HEK293 (cell line): ENCODE data around the gene XPO5.

Experiments used
- GLI2 ChIP-seq: fragments of 450-650 bp; formaldehyde crosslinking; IDR thresholded peaks from 2 replicates; pipeline ENCODE4; 2017; ENCODE audit warnings: missing biosample characterization, missing genetic modification characterization, low read depth, borderline replicate concordance
- GLI4 ChIP-seq: fragments of 450-650 bp; formaldehyde crosslinking; IDR thresholded peaks from 2 replicates; pipeline ENCODE4 v1.5.1; 2016; ENCODE audit warnings: missing biosample characterization, missing genetic modification characterization
- HOXC10 ChIP-seq: sonication (generic); formaldehyde crosslinking; IDR thresholded peaks from 2 replicates; pipeline ENCODE4 v1.8.1; 2023; ENCODE audit warnings: mild to moderate bottlenecking, missing genetic modification reagents
- RBAK ChIP-seq: fragments of 450-650 bp; formaldehyde crosslinking; IDR thresholded peaks from 2 replicates; pipeline ENCODE4 v1.5.1; 2016; ENCODE audit warnings: missing biosample characterization, missing genetic modification characterization
- SALL2 ChIP-seq: fragments of 450-650 bp; formaldehyde crosslinking; IDR thresholded peaks from 2 replicates; pipeline ENCODE4 v1.5.0; 2017; ENCODE audit warnings: missing biosample characterization, mild to moderate bottlenecking, missing genetic modification characterization, borderline replicate concordance
- SCRT2 ChIP-seq: fragments of 450-650 bp; formaldehyde crosslinking; IDR thresholded peaks from 2 replicates; pipeline ENCODE4 v1.5.1; 2016; ENCODE audit warnings: missing biosample characterization, missing genetic modification characterization
- TCF7L2 ChIP-seq: IDR thresholded peaks from 2 replicates; pipeline ENCODE4 v1.6.1; 2011; ENCODE audit warnings: low read depth, mild to moderate bottlenecking, inconsistent platforms, low read length, moderate library complexity, borderline replicate concordance
- TRIM28 ChIP-seq: IDR thresholded peaks from 2 replicates; pipeline ENCODE4 v1.6.1; 2011; ENCODE audit warnings: low read length, control low read depth, borderline replicate concordance
- ZNF202 ChIP-seq: fragments of 450-650 bp; formaldehyde crosslinking; IDR thresholded peaks from 2 replicates; pipeline ENCODE4 v1.5.1; 2016; ENCODE audit warnings: missing biosample characterization, missing genetic modification characterization, borderline replicate concordance
- ZNF239 ChIP-seq: fragments of 450-650 bp; formaldehyde crosslinking; IDR thresholded peaks from 2 replicates; pipeline ENCODE4 v1.5.1; 2016; ENCODE audit warnings: missing biosample characterization, missing genetic modification characterization
- ZNF266 ChIP-seq: fragments of 450-650 bp; formaldehyde crosslinking; IDR thresholded peaks from 2 replicates; pipeline ENCODE4 v1.5.1; 2016; ENCODE audit warnings: missing biosample characterization, missing genetic modification characterization, low read depth
- ZNF366 ChIP-seq: fragments of 450-650 bp; formaldehyde crosslinking; conservative IDR thresholded peaks from 2 replicates; pipeline ENCODE4 v1.5.1; 2016; ENCODE audit warnings: missing biosample characterization, missing genetic modification characterization
- ZNF391 ChIP-seq: fragments of 450-650 bp; formaldehyde crosslinking; IDR thresholded peaks from 2 replicates; pipeline ENCODE4 v1.5.1; 2016; ENCODE audit warnings: low read depth, missing biosample characterization, missing genetic modification characterization, borderline replicate concordance
- ZNF501 ChIP-seq: fragments of 450-650 bp; formaldehyde crosslinking; IDR thresholded peaks from 2 replicates; pipeline ENCODE4 v1.5.1; 2016; ENCODE audit warnings: missing biosample characterization, missing genetic modification characterization
- ZNF544 ChIP-seq: fragments of 450-650 bp; formaldehyde crosslinking; IDR thresholded peaks from 2 replicates; pipeline ENCODE4 v1.5.0; 2017; ENCODE audit warnings: missing biosample characterization, missing genetic modification characterization
- ZNF549 ChIP-seq: fragments of 450-650 bp; IDR thresholded peaks from 2 replicates; pipeline ENCODE4 v1.5.1; 2018; ENCODE audit warnings: missing biosample characterization, missing genetic modification characterization, mild to moderate bottlenecking, inconsistent platforms, moderate library complexity
- ZNF555 ChIP-seq: fragments of 450-650 bp; formaldehyde crosslinking; conservative IDR thresholded peaks from 2 replicates; pipeline ENCODE4 v1.5.1; 2017; ENCODE audit warnings: missing biosample characterization, mild to moderate bottlenecking, missing genetic modification characterization, inconsistent platforms
- ZNF571 ChIP-seq: fragments of 450-650 bp; formaldehyde crosslinking; IDR thresholded peaks from 2 replicates; pipeline ENCODE4 v1.5.0; 2017; ENCODE audit warnings: missing biosample characterization, missing genetic modification characterization
- ZNF596 ChIP-seq: fragments of 450-650 bp; IDR thresholded peaks from 2 replicates; pipeline ENCODE4 v1.5.0; 2018; ENCODE audit warnings: missing biosample characterization, mild to moderate bottlenecking, missing genetic modification characterization, moderate library complexity
- ZNF624 ChIP-seq: fragments of 450-650 bp; formaldehyde crosslinking; IDR thresholded peaks from 2 replicates; pipeline ENCODE4 v1.5.1; 2017; ENCODE audit warnings: missing biosample characterization, missing genetic modification characterization
- ZNF626 ChIP-seq: fragments of 450-650 bp; sonication (Bioruptor Pico); formaldehyde crosslinking; IDR thresholded peaks from 2 replicates; pipeline ENCODE4 v1.5.1; 2018; ENCODE audit warnings: missing biosample characterization, missing genetic modification characterization, inconsistent platforms
- ZNF677 ChIP-seq: fragments of 450-650 bp; IDR thresholded peaks from 2 replicates; pipeline ENCODE4 v1.5.0; 2018; ENCODE audit warnings: missing biosample characterization, mild to moderate bottlenecking, missing genetic modification characterization, moderate library complexity
- ZNF707 ChIP-seq: fragments of 450-650 bp; formaldehyde crosslinking; IDR thresholded peaks from 2 replicates; pipeline ENCODE4 v1.5.1; 2016; ENCODE audit warnings: missing biosample characterization, missing genetic modification characterization
- ZNF768 ChIP-seq: fragments of 450-650 bp; formaldehyde crosslinking; IDR thresholded peaks from 2 replicates; pipeline ENCODE4 v1.5.1; 2018; ENCODE audit warnings: missing biosample characterization, mild to moderate bottlenecking, missing genetic modification characterization
- ZNF776 ChIP-seq: fragments of 450-650 bp; formaldehyde crosslinking; IDR thresholded peaks from 2 replicates; pipeline ENCODE4 v1.5.0; 2017; ENCODE audit warnings: missing biosample characterization, missing genetic modification characterization, borderline replicate concordance
- ZXDB ChIP-seq: fragments of 450-650 bp; formaldehyde crosslinking; IDR thresholded peaks from 2 replicates; pipeline ENCODE4 v1.5.1; 2016; ENCODE audit warnings: missing biosample characterization, missing genetic modification characterization
- TF ChIP-seq, protein P1 (sequence below): fragments of 450-650 bp; formaldehyde crosslinking; IDR thresholded peaks from 2 replicates; pipeline ENCODE4 v1.5.1; 2016; ENCODE audit warnings: missing biosample characterization, missing genetic modification characterization
- TF ChIP-seq, protein P2 (sequence below): fragments of 450-650 bp; formaldehyde crosslinking; IDR thresholded peaks from 2 replicates; pipeline ENCODE4 v1.5.1; 2017; ENCODE audit warnings: missing biosample characterization, missing genetic modification characterization
- TF ChIP-seq, protein P3 (sequence below): IDR thresholded peaks from 2 replicates; pipeline ENCODE4 v1.6.1; 2011; ENCODE audit warnings: mild to moderate bottlenecking, low read depth, low read length, borderline replicate concordance
- TF ChIP-seq, protein P4 (sequence below): fragments of 450-650 bp; formaldehyde crosslinking; conservative IDR thresholded peaks from 2 replicates; pipeline ENCODE4 v1.5.1; 2016; ENCODE audit warnings: low read depth, missing biosample characterization, missing genetic modification characterization
- TF ChIP-seq, protein P5 (sequence below): fragments of 450-650 bp; formaldehyde crosslinking; IDR thresholded peaks from 2 replicates; pipeline ENCODE4 v1.5.1; 2016; ENCODE audit warnings: missing biosample characterization, missing genetic modification characterization, borderline replicate concordance

XPO5 gene

DNA sequence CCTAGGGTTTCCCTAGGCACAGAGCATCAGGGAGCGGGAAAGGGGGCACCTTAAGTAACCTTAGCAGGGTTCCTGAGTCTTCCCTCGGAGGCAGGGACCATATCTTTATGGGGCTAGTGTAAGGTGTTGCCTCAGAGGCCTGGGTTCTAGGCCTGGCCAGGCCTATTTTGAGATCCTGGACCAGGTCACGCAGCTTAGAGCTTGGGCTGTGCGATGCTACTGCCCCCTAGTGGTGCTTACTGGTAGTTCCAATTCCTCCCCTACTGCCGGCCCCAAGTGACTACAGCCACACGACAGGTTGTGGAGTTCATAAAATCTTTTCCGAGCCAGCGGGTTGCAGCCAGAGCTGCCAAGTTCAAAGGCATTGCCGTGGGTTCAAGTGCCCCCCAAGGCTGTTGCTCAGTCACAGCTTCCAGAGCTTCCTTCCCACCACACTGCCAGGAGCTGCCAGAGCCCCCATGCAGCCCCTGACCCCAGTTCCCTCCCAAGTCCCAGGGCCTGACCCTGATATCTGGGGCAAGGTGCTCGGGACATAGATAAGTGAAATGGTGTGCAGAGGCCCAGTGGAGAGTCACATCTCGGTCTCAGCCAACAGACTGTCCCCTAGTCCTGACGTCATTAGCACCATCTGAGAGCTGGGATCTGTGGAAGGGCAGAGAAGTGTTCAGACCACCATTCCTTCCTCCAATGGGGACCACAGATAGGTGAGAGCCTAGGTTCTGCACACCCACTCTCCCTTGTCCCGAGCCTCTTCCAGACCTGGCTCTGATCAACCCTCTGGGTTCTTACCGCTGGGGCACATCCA lies 69.0 kb downstream of the XPO5 start (continued):
- TF ChIP-seq ZNF626 (no peak), ZNF776 (tag by site-specific recombination) (no peak), ZNF596 (tag by site-specific recombination) (no peak), ZNF544 (tag by site-specific recombination) (no peak), SALL2 (tag by site-specific recombination) (no peak), ZNF202 (tag by site-specific recombination) (no peak), HOXC10 (no peak), RBAK (no peak), ZNF366 (tag by site-specific recombination) (no peak), ZNF549 (tag by site-specific recombination) (no peak), ZNF768 (tag by site-specific recombination) (no peak), ZNF707 (tag by site-specific recombination) (no peak), ZNF391 (tag by site-specific recombination) (no peak; the same call in 1 of the 2 replicates), ZNF266 (tag by site-specific recombination) (no peak), ZNF239 (tag by site-specific recombination) (no peak), GLI2 (tag by site-specific recombination) (no peak), GLI4 (tag by site-specific recombination) (no peak), SCRT2 (tag by site-specific recombination) (peak; percentile 39; the same call in 1 of the 2 replicates), ZNF571 (tag by site-specific recombination) (no peak), ZNF555 (tag by site-specific recombination) (no peak), ZNF501 (tag by site-specific recombination) (peak; percentile 49; the same call in 1 of the 2 replicates), ZNF624 (no peak), TCF7L2 (no peak), TRIM28 (no peak), ZXDB (no peak; the same call in 1 of the 2 replicates), ZNF677 (tag by site-specific recombination) (no peak)
- TF ChIP-seq, protein P1, sequence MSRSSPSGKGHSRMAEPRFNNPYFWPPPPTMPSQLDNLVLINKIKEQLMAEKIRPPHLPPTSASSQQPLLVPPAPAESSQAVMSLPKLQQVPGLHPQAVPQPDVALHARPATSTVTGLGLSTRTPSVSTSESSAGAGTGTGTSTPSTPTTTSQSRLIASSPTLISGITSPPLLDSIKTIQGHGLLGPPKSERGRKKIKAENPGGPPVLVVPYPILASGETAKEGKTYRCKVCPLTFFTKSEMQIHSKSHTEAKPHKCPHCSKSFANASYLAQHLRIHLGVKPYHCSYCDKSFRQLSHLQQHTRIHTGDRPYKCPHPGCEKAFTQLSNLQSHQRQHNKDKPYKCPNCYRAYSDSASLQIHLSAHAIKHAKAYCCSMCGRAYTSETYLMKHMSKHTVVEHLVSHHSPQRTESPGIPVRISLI = no peak
- TF ChIP-seq, protein P2, sequence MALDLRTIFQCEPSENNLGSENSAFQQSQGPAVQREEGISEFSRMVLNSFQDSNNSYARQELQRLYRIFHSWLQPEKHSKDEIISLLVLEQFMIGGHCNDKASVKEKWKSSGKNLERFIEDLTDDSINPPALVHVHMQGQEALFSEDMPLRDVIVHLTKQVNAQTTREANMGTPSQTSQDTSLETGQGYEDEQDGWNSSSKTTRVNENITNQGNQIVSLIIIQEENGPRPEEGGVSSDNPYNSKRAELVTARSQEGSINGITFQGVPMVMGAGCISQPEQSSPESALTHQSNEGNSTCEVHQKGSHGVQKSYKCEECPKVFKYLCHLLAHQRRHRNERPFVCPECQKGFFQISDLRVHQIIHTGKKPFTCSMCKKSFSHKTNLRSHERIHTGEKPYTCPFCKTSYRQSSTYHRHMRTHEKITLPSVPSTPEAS (tag by site-specific recombination) = no peak
- TF ChIP-seq, protein P3, sequence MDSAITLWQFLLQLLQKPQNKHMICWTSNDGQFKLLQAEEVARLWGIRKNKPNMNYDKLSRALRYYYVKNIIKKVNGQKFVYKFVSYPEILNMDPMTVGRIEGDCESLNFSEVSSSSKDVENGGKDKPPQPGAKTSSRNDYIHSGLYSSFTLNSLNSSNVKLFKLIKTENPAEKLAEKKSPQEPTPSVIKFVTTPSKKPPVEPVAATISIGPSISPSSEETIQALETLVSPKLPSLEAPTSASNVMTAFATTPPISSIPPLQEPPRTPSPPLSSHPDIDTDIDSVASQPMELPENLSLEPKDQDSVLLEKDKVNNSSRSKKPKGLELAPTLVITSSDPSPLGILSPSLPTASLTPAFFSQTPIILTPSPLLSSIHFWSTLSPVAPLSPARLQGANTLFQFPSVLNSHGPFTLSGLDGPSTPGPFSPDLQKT = no peak
- TF ChIP-seq, protein P4, sequence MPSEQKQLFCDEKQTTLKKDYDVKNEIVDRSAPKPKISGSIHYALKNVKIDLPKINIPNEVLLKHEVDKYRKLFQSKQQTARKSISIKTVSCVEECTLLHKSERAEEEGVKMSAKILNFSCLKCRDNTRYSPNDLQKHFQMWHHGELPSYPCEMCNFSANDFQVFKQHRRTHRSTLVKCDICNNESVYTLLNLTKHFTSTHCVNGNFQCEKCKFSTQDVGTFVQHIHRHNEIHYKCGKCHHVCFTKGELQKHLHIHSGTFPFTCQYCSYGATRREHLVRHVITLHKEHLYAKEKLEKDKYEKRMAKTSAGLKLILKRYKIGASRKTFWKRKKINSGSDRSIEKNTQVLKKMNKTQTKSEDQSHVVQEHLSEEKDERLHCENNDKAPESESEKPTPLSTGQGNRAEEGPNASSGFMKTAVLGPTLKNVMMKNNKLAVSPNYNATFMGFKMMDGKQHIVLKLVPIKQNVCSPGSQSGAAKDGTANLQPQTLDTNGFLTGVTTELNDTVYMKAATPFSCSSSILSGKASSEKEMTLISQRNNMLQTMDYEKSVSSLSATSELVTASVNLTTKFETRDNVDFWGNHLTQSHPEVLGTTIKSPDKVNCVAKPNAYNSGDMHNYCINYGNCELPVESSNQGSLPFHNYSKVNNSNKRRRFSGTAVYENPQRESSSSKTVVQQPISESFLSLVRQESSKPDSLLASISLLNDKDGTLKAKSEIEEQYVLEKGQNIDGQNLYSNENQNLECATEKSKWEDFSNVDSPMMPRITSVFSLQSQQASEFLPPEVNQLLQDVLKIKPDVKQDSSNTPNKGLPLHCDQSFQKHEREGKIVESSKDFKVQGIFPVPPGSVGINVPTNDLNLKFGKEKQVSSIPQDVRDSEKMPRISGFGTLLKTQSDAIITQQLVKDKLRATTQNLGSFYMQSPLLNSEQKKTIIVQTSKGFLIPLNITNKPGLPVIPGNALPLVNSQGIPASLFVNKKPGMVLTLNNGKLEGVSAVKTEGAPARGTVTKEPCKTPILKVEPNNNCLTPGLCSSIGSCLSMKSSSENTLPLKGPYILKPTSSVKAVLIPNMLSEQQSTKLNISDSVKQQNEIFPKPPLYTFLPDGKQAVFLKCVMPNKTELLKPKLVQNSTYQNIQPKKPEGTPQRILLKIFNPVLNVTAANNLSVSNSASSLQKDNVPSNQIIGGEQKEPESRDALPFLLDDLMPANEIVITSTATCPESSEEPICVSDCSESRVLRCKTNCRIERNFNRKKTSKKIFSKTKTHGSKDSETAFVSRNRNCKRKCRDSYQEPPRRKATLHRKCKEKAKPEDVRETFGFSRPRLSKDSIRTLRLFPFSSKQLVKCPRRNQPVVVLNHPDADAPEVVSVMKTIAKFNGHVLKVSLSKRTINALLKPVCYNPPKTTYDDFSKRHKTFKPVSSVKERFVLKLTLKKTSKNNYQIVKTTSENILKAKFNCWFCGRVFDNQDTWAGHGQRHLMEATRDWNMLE = no peak
- TF ChIP-seq, protein P5, sequence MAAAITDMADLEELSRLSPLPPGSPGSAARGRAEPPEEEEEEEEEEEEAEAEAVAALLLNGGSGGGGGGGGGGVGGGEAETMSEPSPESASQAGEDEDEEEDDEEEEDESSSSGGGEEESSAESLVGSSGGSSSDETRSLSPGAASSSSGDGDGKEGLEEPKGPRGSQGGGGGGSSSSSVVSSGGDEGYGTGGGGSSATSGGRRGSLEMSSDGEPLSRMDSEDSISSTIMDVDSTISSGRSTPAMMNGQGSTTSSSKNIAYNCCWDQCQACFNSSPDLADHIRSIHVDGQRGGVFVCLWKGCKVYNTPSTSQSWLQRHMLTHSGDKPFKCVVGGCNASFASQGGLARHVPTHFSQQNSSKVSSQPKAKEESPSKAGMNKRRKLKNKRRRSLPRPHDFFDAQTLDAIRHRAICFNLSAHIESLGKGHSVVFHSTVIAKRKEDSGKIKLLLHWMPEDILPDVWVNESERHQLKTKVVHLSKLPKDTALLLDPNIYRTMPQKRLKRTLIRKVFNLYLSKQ = no peak
